ENCODE results near the gene PYGM. TPM values are rescaled to one million over a fixed set of nuclear protein-coding genes. Genes with fewer than 3 reads are reported as not detected.

PYGM gene
- total RNA-seq, 4 donors from 2014 or later: 881 to 2,858 (median 1,836) TPM

DNA sequence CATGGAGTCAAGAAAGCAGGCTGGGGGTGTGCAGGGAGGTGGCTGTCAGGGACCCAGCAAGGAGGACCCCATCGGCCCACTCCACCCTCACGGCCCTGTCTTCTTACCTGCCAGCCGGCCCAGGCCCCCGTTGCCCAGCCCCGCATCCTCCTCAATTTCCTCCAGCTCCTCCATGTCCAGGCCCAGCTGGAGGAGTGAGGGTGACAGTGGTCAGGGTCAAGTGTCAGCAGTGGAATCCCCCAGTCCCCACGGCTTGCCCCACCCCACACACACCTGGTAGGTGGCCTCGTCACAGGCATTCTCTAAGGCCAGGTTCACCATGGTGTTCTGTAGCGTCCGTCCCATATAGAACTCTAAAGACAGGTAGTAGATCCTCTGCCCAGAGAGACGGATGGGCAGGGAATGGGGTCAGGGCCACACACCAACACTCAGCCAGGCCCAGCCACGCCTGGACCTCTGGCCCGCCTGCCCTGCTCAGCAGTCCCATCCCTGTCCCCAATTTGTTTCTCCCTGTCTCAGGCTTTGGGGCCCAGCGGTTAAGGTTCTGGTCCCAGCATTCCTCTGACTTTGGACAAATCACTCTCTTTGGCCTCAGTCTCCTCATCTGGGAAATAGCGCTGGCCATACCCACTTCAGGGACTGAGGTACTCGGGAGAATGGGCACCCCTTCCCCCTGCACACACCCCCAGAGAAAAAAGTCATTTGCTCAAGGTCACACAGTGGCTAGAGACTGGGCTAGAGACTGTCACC is 1.3 kb downstream of the PYGM start:
- peak in 1 of 2 donors; percentile 30 for DNase-seq
- Histone ChIP-seq H3K27me3 (no peaks in the 10 kb centered on the region), H3K9me3 (no peaks in the 10 kb centered on the region), H3K36me3 (peaks cover 0 to 19% of the 10 kb centered on the region in 2 donors), H3K27ac (peak overlapping the region; percentile 91 to 99 (median 94)), H3K4me3 (peak overlapping the region; percentile 42 to 72 (median 62)), H3K4me1 (peaks cover 84 to 99% of the 10 kb centered on the region in 2 donors)
- intact Hi-C loops (cut with DNase I; ENCODE audit: low total_unique reads) (no loop called here), in situ Hi-C loops (cut with MboI; ENCODE audit: low sequenced_read_pairs in 4 of 4) (no loop called here)
- no peak for ATAC-seq
- TF ChIP-seq POLR2A (IDR thresholded peaks at IDR 0.05) (no peak), CTCF (IDR thresholded peaks at IDR 0.05 in 4 of 5, conservative IDR thresholded peaks at IDR 0.05 in 1 of 5) (no peak)

DNA sequence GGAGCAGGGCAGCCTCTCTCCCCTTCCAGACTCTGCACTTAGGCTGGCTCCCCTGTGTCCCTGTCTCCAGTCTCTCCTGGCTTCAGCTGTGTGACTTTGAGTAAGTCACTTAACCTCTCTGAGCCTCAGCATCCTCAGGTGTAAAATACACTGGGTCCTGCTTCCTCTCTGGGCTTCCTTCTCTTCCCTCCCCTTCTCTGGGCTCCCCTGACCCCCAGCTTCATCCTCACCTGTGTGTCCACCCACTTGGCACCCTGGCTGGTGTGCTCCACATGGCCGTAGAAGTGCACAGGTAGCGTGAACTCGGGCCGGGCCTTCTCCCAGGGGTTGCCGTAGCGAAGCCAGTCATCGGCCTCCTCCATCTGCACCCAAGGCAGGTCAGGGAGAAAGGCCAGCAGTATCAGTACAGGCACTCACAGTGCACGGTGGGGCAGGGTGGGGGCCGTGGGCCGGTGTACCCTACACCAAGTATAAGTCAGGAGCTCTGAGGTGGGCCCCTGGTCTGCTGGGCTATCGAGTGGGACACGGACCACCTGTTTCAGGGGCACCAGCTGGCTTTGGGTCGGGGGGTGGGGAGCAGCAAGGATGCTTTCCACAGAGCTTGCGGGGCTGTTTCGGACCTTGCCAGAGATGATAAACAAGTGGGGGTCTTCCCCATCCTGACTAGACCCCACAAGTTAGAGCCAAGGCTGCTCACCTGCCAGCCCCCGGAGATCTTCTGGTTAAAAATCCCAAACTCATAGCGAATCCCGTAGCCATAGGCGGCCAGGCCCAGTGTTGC is 2.0 kb downstream of the PYGM start:
- intact Hi-C loops (cut with DNase I; ENCODE audit: low total_unique reads) (no loop called here), in situ Hi-C loops (cut with MboI; ENCODE audit: low sequenced_read_pairs in 4 of 4) (no loop called here)
- ATAC-seq (no peak), DNase-seq (peak in 1 of 2 donors; percentile 14)
- peaks cover 77 to 98% of the 10 kb centered on the region in 2 donors for H3K4me1 ChIP-seq
- H3K9me3 ChIP-seq: no peaks in the 10 kb centered on the region
- no peaks in the 10 kb centered on the region for H3K27me3 ChIP-seq
- H3K4me3 ChIP-seq: peak overlapping the region in 2 of 4 donors; percentile 65 to 72
- no peak for TF ChIP-seq CTCF (IDR thresholded peaks at IDR 0.05 in 4 of 5, conservative IDR thresholded peaks at IDR 0.05 in 1 of 5)
- no peak for TF ChIP-seq POLR2A (IDR thresholded peaks at IDR 0.05)
- H3K27ac ChIP-seq: peak overlapping the region; percentile 91 to 99 (median 94)
- H3K36me3 ChIP-seq: peaks cover 0 to 27% of the 10 kb centered on the region in 2 donors

DNA sequence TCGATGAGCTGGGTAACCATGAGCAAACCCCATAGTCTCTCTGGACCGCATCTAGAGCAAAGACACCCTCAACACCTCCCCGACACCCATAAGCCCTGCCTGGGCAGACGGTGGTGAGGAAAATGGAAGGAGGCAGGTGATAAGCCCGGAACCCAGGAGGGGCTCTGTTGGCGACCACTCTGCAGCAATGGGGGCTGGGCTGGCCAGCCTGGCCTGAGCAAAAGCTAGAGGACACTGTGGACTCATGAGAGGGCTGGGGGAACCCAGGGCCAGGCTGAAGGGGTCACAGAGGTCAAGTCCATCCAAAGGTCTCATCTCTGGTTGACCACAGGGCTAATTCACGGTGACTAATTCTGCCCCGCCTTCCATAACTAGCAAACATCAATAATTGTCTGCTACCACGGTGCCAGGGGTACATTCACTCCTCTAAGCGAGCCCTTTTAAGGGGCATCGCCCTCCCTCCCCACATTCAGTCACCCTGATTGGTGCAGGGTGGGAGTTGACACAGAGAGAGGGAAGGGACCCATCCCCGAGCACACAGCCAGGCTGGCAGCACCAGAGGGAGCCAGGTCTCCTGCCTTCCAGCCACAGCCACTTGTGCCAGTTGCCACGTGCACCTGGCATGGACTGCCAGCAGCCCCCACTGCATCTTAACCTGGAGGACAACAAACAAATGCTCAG is 4.0 kb downstream of the PYGM start:
- DNase-seq (peak in 1 of 2 donors; percentile 46), ATAC-seq (no peak)
- TF ChIP-seq CTCF (IDR thresholded peaks at IDR 0.05 in 4 of 5, conservative IDR thresholded peaks at IDR 0.05 in 1 of 5) (no peak), POLR2A (IDR thresholded peaks at IDR 0.05) (no peak)
- Histone ChIP-seq H3K27ac (peak overlapping the region; percentile 91 to 99 (median 94)), H3K36me3 (peaks cover 0 to 46% of the 10 kb centered on the region in 2 donors), H3K4me1 (peaks cover 58 to 81% of the 10 kb centered on the region in 2 donors), H3K4me3 (no peak overlapping the region), H3K9me3 (no peaks in the 10 kb centered on the region), H3K27me3 (no peaks in the 10 kb centered on the region)
- intact Hi-C loops (cut with DNase I; ENCODE audit: low total_unique reads) (no loop called here), in situ Hi-C loops (cut with MboI; ENCODE audit: low sequenced_read_pairs in 4 of 4) (no loop called here)

DNA sequence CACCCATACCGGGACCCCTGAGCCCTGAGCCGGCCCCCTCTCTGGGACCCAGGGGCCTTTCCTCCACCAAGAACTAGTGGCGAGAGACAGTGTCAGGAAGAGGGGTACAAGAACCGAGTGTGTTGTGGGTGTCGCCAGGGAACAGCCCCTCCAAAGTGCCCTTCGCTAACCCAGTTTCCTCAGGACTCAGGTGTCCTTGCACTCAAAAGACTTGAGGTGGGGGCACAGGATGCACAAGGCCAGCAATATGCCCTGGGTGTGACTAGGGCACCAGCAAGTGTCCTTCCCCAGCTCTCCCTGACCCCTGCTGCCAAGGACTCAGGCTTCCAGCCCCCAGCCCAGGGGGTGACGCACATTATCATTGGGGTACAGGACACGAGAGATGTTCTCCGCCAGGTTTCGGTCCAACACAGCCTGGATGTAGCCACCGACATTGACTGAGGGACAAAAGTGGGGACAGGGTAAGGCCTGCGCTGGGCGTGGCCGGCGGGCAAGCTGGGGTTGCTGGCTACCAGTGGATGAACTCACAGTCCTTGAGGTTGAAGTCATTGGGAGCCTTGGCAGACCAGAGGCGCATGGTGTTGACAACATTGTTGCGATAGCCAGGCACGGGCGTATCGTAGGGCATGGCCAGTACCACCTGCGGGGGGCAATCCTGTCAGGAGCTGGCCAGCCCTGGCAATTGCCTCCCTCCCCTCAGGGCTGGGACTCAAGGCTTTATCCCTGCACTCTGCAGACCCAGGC is 4.7 kb downstream of the PYGM start:
- intact Hi-C loops (cut with DNase I; ENCODE audit: low total_unique reads) (no loop called here), in situ Hi-C loops (cut with MboI; ENCODE audit: low sequenced_read_pairs in 4 of 4) (no loop called here)
- H3K9me3 ChIP-seq: no peaks in the 10 kb centered on the region
- no peaks in the 10 kb centered on the region for H3K27me3 ChIP-seq
- no peak overlapping the region for H3K4me3 ChIP-seq
- peak overlapping the region; percentile 91 to 99 (median 94) for H3K27ac ChIP-seq
- H3K36me3 ChIP-seq: peaks cover 0 to 53% of the 10 kb centered on the region in 2 donors
- DNase-seq (peak in 1 of 2 donors; percentile 65), ATAC-seq (no peak)
- no peak for TF ChIP-seq CTCF (IDR thresholded peaks at IDR 0.05 in 4 of 5, conservative IDR thresholded peaks at IDR 0.05 in 1 of 5)
- TF ChIP-seq POLR2A (IDR thresholded peaks at IDR 0.05): no peak
- H3K4me1 ChIP-seq: peaks cover 51 to 74% of the 10 kb centered on the region in 2 donors

Measured in gastrocnemius medialis (tissue), 4 donors.